Activated CD8-positive, alpha-beta memory T cell treated with anti-CD3 and anti-CD28 coated beads for 36 hours (primary cell): ENCODE results near the gene TSR1. TPM values are rescaled to one million over a fixed set of nuclear protein-coding genes. Genes with fewer than 3 reads are reported as not detected.

Source experiments
- CTCF ChIA-PET: fragments of 350-600 bp; sonication (Branson Sonifier 250); formaldehyde crosslinking; loops from one replicate; lab custom pipeline; 2021; ENCODE audit warnings: antibody characterized with exemption; lab: Charles Lee
- POLR2A ChIA-PET: fragments of 350-600 bp; sonication (Branson Sonifier 250); formaldehyde crosslinking; loops from one replicate; lab custom pipeline; 2021; ENCODE audit warnings: antibody characterized with exemption; lab: Charles Lee
- total RNA-seq, 2 experiments: library from RNA; stranded (reverse); gene quantifications; one replicate each; pipeline ENCODE4 v1.2.3, GENCODE V29; 2021

The TSR1 gene
- total RNA-seq, 2 experiments from 2014 or later = 108 to 109 TPM

DNA sequence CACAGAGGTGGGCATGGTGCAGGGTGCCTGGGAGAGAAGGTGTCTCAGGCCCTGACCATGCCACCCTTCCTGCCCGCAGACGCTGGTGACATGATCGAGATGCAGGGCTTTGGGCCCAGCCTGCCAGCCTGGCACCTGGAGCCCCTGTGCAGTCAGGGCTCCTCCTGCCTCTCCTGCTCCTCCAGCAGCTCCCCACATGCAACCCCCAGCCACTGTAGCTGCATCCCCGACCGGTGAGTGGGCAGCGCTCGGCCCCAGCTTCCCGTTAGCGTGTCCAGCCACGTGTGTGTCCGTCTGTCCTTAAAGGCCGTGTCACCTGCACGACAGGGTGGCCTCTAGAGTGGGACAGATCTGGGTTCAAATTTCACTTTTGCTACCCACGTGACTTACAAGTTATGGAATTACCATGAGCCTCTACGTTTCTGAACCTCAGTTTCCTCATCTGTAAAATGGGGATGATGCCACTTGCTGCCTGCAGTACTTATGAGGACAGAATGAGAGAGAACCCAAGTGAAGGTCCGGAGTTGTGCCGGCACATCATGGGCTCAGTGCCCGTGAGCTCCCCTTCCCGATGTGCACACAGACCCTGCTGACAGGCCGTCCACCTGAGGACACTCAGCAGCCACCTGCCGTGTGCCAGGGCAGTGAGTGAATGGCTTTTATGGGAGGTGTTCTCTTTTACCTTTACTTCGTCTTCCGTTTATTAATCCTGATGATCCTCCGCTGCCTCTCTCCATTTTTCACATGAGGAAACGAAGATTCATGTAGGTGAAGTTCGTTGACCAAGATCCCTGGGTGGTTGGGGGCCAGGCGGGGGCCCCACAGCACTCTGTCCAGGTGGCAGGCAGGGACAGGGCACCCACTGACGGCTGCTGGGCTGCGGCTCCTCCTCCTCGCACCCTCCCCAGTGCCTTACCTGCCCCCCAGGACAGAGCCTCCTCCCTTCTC lies 35.2 kb upstream of the TSR1 start:
- CTCF ChIA-PET = interaction anchor here (1.4 kb wide), 1 partner anchor 11 kb away, joined by 7 read pairs; no protein-coding TSS in a partner anchor
- POLR2A ChIA-PET = no interaction called here

- CTCF ChIA-PET = interaction anchor here (1.4 kb wide), 1 partner anchor 13 kb away, joined by 7 read pairs; no protein-coding TSS in a partner anchor
- POLR2A ChIA-PET = no interaction called here
Observed at GRCh38 chr17:2370211-2370589, 33.9 kb upstream of the TSR1 start.

- POLR2A ChIA-PET = interaction anchor here (0.7 kb wide), 1 partner anchor 15 kb away, joined by 5 read pairs; no protein-coding TSS in a partner anchor
Observed at GRCh38 chr17:2369551-2370210, 33.4 kb upstream of the TSR1 start.

DNA sequence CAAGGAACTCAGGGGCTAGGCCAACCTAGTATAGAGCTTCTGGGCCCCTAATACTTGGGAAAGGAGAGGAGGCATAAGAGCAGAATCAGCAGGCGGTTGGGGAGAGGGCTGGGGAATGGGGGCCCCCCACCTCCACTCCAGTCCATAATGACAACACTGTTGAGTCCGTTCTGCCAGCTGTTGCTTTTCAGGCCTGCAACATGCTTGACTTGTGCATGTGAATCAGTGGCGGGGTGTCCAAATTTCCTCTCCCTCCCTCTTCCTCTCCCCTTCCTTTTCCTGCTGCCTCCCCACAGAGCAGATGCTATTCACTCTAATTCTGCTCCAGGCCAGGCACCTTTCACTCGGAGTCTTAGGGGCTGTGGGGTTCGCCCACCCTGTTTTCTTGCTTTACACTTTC lies 32.8 kb upstream of the TSR1 start:
- CTCF ChIA-PET = interaction anchor here (1.0 kb wide), 1 partner anchor 14 kb away, joined by 4 read pairs; no protein-coding TSS in a partner anchor
- POLR2A ChIA-PET = no interaction called here

More at GRCh38 chr17:2369551-2370210, 33.4 kb upstream of the TSR1 start:
- CTCF ChIA-PET = interaction anchor here (1.0 to 1.4 kb wide), 2 partner anchors 13 kb away, joined by 4 to 7 read pairs; no protein-coding TSS in a partner anchor

GRCh38 chr17:2368359-2368758 lies 32.1 kb upstream of the TSR1 start:
- ChIA-PET CTCF (interaction anchor here (0.5 to 1.0 kb wide), 2 partner anchors 14 to 224 kb away, joined by 4 read pairs; no protein-coding TSS in a partner anchor), POLR2A (no interaction called here)

GRCh38 chr17:2366747-2367494 lies 30.7 kb upstream of the TSR1 start:
- CTCF ChIA-PET = interaction anchor here (1.1 to 1.7 kb wide), 2 partner anchors 15 to 49 kb away, joined by 4 to 5 read pairs; no protein-coding TSS in a partner anchor
- POLR2A ChIA-PET = no interaction called here

- CTCF ChIA-PET = interaction anchor here (0.6 to 1.7 kb wide), 2 partner anchors 17 to 51 kb away, joined by 3 to 4 read pairs; no protein-coding TSS in a partner anchor
- POLR2A ChIA-PET = no interaction called here
Observed at GRCh38 chr17:2365132-2365531, 28.9 kb upstream of the TSR1 start.

DNA sequence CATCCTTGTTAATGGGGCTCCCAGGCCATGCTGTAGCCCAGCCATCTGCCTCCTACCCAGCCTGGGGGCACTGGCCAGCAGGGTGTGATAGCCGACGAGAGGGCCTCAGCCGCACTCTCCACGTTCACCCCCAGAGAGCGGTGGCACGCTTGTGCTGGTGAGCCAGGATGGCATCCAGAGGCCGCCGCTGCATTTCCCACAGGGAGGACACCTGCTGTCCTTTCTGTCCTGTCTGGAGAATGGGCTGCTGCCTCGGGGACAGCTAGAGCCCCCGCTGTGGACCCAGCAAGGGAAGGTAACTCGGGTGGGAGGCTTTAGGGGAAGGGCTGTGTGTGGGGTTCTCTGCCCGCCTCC lies 28.5 kb upstream of the TSR1 start:
- POLR2A ChIA-PET = no interaction called here
- CTCF ChIA-PET = interaction anchor here (0.6 kb wide), 1 partner anchor 51 kb away, joined by 3 read pairs; no protein-coding TSS in a partner anchor

GRCh38 chr17:2363851-2364762 lies 27.9 kb upstream of the TSR1 start:
- ChIA-PET POLR2A (no interaction called here), CTCF (interaction anchor here (1.1 kb wide), 1 partner anchor 12 kb away, joined by 3 read pairs; no protein-coding TSS in a partner anchor)

DNA sequence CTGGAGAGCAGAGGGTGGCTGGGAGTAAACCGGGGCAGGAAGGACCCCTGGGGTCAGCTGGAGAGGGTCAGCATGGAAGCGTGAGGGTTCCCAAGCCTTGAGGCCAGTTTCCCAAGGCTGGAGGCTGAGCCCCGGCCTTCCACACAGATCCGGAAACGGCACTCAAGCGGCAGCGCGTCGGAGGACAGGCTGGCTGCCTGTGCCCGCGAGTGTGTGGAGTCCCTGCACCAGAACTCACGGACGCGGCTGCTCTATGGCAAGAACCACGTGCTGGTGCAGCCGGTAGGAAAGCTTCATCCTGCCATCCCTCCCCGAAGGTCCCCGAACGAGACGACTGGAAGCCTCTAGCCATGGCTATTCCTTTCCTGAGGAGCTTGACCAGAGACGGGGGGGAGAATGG lies 27.1 kb upstream of the TSR1 start:
- CTCF ChIA-PET = interaction anchor here (1.1 kb wide), 1 partner anchor 11 kb away, joined by 3 read pairs; no protein-coding TSS in a partner anchor
- POLR2A ChIA-PET = no interaction called here

- CTCF ChIA-PET = interaction anchor here (1.1 kb wide), 1 partner anchor 11 kb away, joined by 3 read pairs; no protein-coding TSS in a partner anchor
- POLR2A ChIA-PET = no interaction called here
Observed at GRCh38 chr17:2362881-2363280, 26.6 kb upstream of the TSR1 start.

GRCh38 chr17:2362416-2362815 lies 26.2 kb upstream of the TSR1 start:
- POLR2A ChIA-PET = no interaction called here
- CTCF ChIA-PET = no interaction called here

DNA sequence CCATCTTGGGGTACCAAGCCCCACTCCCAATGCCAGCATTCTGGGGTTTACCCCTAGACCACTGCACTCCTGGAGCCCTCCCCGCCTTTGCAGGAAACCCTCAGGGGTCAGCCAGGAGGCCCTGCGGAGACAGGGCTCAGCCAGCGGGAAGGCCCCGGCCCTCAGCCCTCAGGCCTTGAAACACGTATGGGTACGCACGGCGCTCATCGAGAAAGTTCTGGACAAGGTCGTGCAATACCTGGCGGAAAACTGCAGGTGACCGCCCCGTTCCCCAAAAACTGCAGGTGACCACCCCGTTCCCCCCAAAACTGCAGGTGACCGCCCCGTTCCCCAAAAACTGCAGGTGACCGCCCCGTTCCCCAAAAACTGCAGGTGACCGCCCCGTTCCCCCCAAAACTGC lies 25.8 kb upstream of the TSR1 start:
- ChIA-PET POLR2A (no interaction called here), CTCF (interaction anchor here (1.3 kb wide), 1 partner anchor 21 kb away, joined by 4 read pairs; no protein-coding TSS in a partner anchor)

GRCh38 chr17:2361010-2361760 lies 24.9 kb upstream of the TSR1 start:
- ChIA-PET CTCF (interaction anchor here (0.8 to 1.4 kb wide), 3 partner anchors 10 to 149 kb away, joined by 4 read pairs; no protein-coding TSS in a partner anchor), POLR2A (no interaction called here)

GRCh38 chr17:2357931-2358434 lies 21.7 kb upstream of the TSR1 start:
- ChIA-PET POLR2A (no interaction called here), CTCF (no interaction called here)

DNA sequence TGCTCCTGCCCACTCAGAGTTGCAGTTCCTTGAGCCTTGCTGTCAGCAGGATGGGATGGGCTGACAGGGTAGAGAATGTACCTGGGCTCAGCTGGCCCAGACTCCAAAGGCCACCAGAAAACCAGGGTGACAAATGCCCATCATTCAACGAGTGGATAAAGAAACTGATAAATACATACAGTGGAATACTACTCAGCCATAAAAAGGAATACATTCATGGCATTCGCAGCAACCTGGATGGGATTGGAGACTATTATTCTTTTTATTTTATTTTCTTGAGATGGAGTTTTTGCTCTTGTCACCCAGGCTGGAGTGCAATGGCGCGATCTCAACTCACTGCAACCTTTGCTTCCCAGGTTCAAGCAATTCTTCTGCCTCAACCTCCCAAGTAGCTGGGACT lies 21.0 kb upstream of the TSR1 start:
- POLR2A ChIA-PET = no interaction called here
- CTCF ChIA-PET = no interaction called here

DNA sequence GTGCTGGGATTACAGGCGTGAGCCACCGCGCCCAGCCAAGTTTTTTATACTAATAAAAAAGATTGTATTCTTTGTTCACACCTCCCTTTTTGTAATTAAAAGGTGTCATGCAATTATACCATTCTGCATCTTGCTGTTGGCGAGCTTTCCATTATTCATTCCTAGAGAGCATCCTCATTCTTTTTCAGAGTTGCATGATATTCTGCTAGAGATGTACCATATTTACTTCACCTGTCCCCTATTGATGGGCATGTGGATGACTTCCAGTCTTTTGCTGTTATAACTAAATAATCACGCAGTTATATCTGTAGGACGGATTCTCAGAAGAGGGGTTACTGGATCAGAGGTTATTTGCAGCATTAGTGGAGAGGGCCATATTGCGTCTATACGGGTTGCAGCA lies 18.1 kb upstream of the TSR1 start:
- CTCF ChIA-PET = interaction anchor here (0.6 to 1.1 kb wide), 4 partner anchors 14 to 96 kb away, joined by 3 read pairs; partner anchors contain the start of genes SMG6 and SRR

More for the DNA sequence above, 18.1 kb upstream of the TSR1 start:
- POLR2A ChIA-PET = no interaction called here
